OCI-LY7 (cell line): ENCODE measurements around the gene MPPED1. TPM values are rescaled to one million over a fixed set of nuclear protein-coding genes. Genes with fewer than 3 reads are reported as not detected.

ENCODE experiments used
- BruUV-seq: library from RNA; stranded (reverse); fragments of 400-500 nt; replicated peaks from 2 replicates; lab custom pipeline; 2021; lab: Mats Ljungman, UMichigan
- CTCF ChIA-PET: fragments of 300-600 bp; sonication (Branson Sonifier 250); formaldehyde crosslinking; loops from one replicate; lab custom pipeline; 2022; ENCODE audit warnings: antibody characterized with exemption; ENCODE audit not compliant: unreplicated experiment; lab: Charles Lee
- POLR2A ChIA-PET: fragments of 300-600 bp; sonication (Branson Sonifier 250); formaldehyde crosslinking; loops from one replicate; lab custom pipeline; 2022; ENCODE audit warnings: antibody characterized with exemption; lab: Charles Lee
- DNase-seq: peaks from one replicate; pipeline ENCODE4 v3.0.0-alpha.2; 2015; ENCODE audit warnings: low spot score
- H2AFZ ChIP-seq: fragments of 200-600 bp; sonication (generic), shearing (Covaris generic); 2 replicates; pipeline ENCODE4 v1.6.1; 2014; ENCODE audit warnings: mild to moderate bottlenecking, antibody characterized with exemption, low read length, moderate library complexity
- H3K27ac ChIP-seq: fragments of 200-600 bp; sonication (generic); 2 replicates; pipeline ENCODE4 v1.5.1; 2014; ENCODE audit warnings: mixed run types, low read depth, mild to moderate bottlenecking, moderate library complexity, low read length, inconsistent platforms; ENCODE audit not compliant: poor library complexity, severe bottlenecking
- H3K36me3 ChIP-seq: fragments of 200-600 bp; sonication (generic); 2 replicates; pipeline ENCODE4 v1.6.1; 2014; ENCODE audit warnings: mild to moderate bottlenecking, antibody characterized with exemption, low read length, moderate library complexity, mixed read lengths; ENCODE audit not compliant: insufficient read depth
- H3K4me1 ChIP-seq: fragments of 200-600 bp; sonication (generic); 2 replicates; pipeline ENCODE4 v1.5.1; 2014; ENCODE audit warnings: mild to moderate bottlenecking, low read length; ENCODE audit not compliant: insufficient read depth, poor library complexity, severe bottlenecking
- H3K4me2 ChIP-seq: fragments of 200-600 bp; sonication (generic); 2 replicates; pipeline ENCODE4 v1.6.1; 2014; ENCODE audit warnings: mild to moderate bottlenecking, low read length
- H3K4me3 ChIP-seq: fragments of 200-600 bp; sonication (generic); 2 replicates; pipeline ENCODE4 v1.5.1; 2014; ENCODE audit warnings: mild to moderate bottlenecking, low read depth, low read length; ENCODE audit not compliant: poor library complexity, severe bottlenecking
- H3K79me2 ChIP-seq: fragments of 200-600 bp; sonication (generic); 2 replicates; pipeline ENCODE4 v1.6.1; 2016; ENCODE audit warnings: low read depth, mild to moderate bottlenecking, low read length, moderate library complexity, mixed read lengths; ENCODE audit not compliant: insufficient read depth
- H3K9me2 ChIP-seq: fragments of 200-600 bp; sonication (generic); 2 replicates; pipeline ENCODE4 v1.6.1; 2016; ENCODE audit warnings: mild to moderate bottlenecking, low read length, mixed read lengths; ENCODE audit not compliant: insufficient read depth
- H3K9me3 ChIP-seq: fragments of 200-600 bp; sonication (generic); 2 replicates; pipeline ENCODE4 v1.6.1; 2014; ENCODE audit warnings: mild to moderate bottlenecking, mixed run types, low read length, mixed read lengths
- H4K20me1 ChIP-seq: fragments of 200-600 bp; sonication (generic); 2 replicates; pipeline ENCODE4 v1.6.1; 2014; ENCODE audit warnings: mild to moderate bottlenecking, antibody characterized with exemption, low read length, moderate library complexity, mixed read lengths; ENCODE audit not compliant: insufficient read depth
- EZH2phosphoT487 ChIP-seq: fragments of 200-600 bp; sonication (generic); IDR thresholded peaks from 2 replicates; pipeline ENCODE4 v1.6.1; 2018; ENCODE audit warnings: low read depth, borderline replicate concordance, mild to moderate bottlenecking, mixed run types, antibody characterized with exemption, low read length, moderate library complexity, mixed read lengths
- intact Hi-C: fragments of 100-400 bp; cut with micrococcal nuclease; formaldehyde crosslinking; loops from one replicate; pipeline ENCODE4 v1.10.0; 2022; ENCODE audit not compliant: unreplicated experiment
- total RNA-seq, 2 experiments: library from RNA; depleted of rRNA in 1 of 2; stranded (reverse); fragments of >200 nt in 1 of 2; shearing (Covaris generic) in 1 of 2; gene quantifications; 2 replicates each; pipeline ENCODE4 v1.2.3, GENCODE V29; 2014 to 2022
- TF ChIP-seq, protein P1 (sequence below): fragments of 200-600 bp; sonication (generic); conservative IDR thresholded peaks from 2 replicates; pipeline ENCODE4 v1.5.1; 2014; ENCODE audit warnings: mild to moderate bottlenecking, antibody characterized with exemption, low read length, moderate library complexity, mixed read lengths

MPPED1 gene
- total RNA-seq, 2 experiments from 2014 or later, result not detected

DNA sequence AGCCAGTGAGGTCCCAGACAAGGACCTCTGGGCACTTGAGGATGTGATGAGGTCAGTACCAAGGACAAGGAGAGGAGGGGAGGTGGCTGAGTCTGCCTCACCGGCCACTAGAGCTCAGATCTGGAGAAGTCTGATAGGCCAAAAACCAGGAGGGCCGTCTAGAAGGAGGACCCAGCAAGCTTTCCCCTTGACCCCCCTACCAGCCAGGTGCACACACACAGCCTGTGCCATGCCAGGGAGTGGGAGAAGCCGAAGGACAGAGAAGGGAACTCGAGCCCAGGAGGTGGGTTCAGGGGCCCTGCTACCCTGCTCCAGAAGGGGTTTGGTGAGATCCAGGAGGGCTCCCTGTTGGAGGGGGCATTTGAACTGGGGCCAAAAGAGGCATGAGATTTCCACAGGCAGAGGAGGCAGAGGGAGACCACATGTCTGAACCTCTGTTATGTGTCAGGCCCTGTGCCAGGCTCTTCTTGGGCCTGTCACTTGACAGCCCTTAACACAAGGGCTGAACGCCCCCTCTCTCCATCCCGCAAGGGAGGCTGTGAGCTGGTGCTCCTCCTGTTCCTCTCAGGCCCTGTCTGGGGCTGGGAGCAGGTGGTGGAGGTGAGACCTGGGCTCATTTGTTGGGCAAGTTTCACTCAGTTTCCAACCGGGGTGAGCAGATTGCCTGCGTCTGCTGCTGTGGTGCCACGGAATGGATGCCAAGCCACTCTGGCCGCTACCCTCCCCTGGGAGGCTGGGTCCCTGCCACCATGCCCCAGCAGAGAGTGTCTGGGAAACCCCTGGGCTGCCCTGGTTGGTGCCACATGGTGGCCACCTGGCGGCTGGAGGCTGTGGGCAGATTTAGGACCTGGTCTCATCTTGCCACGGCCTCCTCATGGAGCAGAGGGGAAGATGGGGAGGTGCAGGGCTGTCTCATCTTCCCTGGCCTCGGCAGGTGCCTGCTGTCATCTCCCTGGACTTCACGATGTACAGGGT lies 65.2 kb downstream of the MPPED1 start:
- Histone ChIP-seq H3K4me3 (no peak overlapping the region), H3K4me2 (no peak overlapping the region), H3K36me3 (no peaks in the 10 kb centered on the region), H3K79me2 (no peaks in the 10 kb centered on the region), H4K20me1 (no peaks in the 10 kb centered on the region), H3K9me2 (no peaks in the 10 kb centered on the region), H2AFZ (no peak overlapping the region), H3K4me1 (no peaks in the 10 kb centered on the region), H3K9me3 (no peaks in the 10 kb centered on the region), H3K27ac (no peak overlapping the region)
- ChIA-PET POLR2A (no interaction called here), CTCF (no interaction called here)
- TF ChIP-seq EZH2phosphoT487, result no peak
- TF ChIP-seq, protein P1, sequence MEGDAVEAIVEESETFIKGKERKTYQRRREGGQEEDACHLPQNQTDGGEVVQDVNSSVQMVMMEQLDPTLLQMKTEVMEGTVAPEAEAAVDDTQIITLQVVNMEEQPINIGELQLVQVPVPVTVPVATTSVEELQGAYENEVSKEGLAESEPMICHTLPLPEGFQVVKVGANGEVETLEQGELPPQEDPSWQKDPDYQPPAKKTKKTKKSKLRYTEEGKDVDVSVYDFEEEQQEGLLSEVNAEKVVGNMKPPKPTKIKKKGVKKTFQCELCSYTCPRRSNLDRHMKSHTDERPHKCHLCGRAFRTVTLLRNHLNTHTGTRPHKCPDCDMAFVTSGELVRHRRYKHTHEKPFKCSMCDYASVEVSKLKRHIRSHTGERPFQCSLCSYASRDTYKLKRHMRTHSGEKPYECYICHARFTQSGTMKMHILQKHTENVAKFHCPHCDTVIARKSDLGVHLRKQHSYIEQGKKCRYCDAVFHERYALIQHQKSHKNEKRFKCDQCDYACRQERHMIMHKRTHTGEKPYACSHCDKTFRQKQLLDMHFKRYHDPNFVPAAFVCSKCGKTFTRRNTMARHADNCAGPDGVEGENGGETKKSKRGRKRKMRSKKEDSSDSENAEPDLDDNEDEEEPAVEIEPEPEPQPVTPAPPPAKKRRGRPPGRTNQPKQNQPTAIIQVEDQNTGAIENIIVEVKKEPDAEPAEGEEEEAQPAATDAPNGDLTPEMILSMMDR, result no peak
- no peak for DNase-seq
- intact Hi-C loops, result no loop called here
- no TSS peak for BruUV-seq

DNA sequence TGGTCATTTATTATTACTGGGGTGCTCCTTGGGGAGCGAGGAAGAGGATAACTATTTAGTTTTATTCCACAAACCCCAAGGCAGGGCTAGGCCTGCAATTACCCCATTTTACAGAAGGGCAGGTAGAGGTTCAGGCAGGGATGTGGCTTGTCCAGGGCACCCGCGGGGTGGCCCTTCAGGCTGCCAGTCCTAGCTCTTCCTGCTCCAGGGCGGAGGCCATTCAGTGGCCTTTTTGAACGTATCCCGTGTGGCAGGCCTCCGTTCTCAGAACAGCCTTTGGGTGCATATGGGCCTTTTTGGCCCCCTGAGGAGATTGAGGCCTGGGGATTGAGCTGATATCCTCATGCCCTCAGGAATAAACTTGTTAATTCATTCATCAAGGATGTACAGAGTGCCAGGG lies 66.2 kb downstream of the MPPED1 start:
- H3K27ac ChIP-seq, result no peak overlapping the region
- intact Hi-C loops, result no loop called here
- POLR2A ChIA-PET, result no interaction called here
- H3K4me1 ChIP-seq, result no peaks in the 10 kb centered on the region
- no peaks in the 10 kb centered on the region for H3K36me3 ChIP-seq
- no peak for DNase-seq
- no peak overlapping the region for H3K4me3 ChIP-seq
- BruUV-seq, result no TSS peak
- H3K4me2 ChIP-seq, result no peak overlapping the region
- CTCF ChIA-PET, result no interaction called here
- no peaks in the 10 kb centered on the region for H4K20me1 ChIP-seq
- H3K79me2 ChIP-seq, result no peaks in the 10 kb centered on the region
- H3K9me2 ChIP-seq, result no peaks in the 10 kb centered on the region
- H2AFZ ChIP-seq, result no peak overlapping the region
- no peak for TF ChIP-seq EZH2phosphoT487
- TF ChIP-seq, protein P1, result no peak
- no peaks in the 10 kb centered on the region for H3K9me3 ChIP-seq
